K562 (cell line): ENCODE measurements around the gene UBE2D2. TPM values are rescaled to one million over a fixed set of nuclear protein-coding genes. Genes with fewer than 3 reads are reported as not detected.

ENCODE experiments used
- CTBP1 ChIP-seq: fragments of 450-650 bp; IDR thresholded peaks from 2 replicates; pipeline ENCODE4 v1.6.1; 2016; ENCODE audit warnings: borderline replicate concordance
- DDX20 ChIP-seq: fragments of 450-650 bp; IDR thresholded peaks from 2 replicates; pipeline ENCODE4 v1.6.1; 2016; ENCODE audit warnings: missing genetic modification characterization, low read depth, mild to moderate bottlenecking, missing compliant biosample characterization, moderate library complexity
- EZH2 ChIP-seq: IDR thresholded peaks from 2 replicates; pipeline ENCODE4 v1.6.1; 2012; ENCODE audit warnings: low read depth, mild to moderate bottlenecking, inconsistent platforms, low read length, borderline replicate concordance
- MTF1 ChIP-seq: fragments of 250-450 bp; sonication (Bioruptor Pico); IDR thresholded peaks from 2 replicates; pipeline ENCODE4 v1.9.0; 2021; ENCODE audit warnings: moderate library complexity, mild to moderate bottlenecking, inconsistent platforms, borderline replicate concordance
- NBN ChIP-seq: fragments of 450-650 bp; IDR thresholded peaks from 2 replicates; pipeline ENCODE4 v1.6.1; 2016; ENCODE audit warnings: low read depth, mild to moderate bottlenecking
- NFIC ChIP-seq: fragments of 450-650 bp; IDR thresholded peaks from 2 replicates; pipeline ENCODE4 v1.6.1; 2017; ENCODE audit warnings: mild to moderate bottlenecking, inconsistent platforms
- NONO ChIP-seq, 2 experiments: fragments of 200-400 bp in 1 of 2; fragments of 450-650 bp in 1 of 2; formaldehyde crosslinking in 1 of 2; IDR thresholded peaks; 2 replicates each; pipeline ENCODE4 v1.6.1; 2017; ENCODE audit warnings: low read depth in 2 of 2, mild to moderate bottlenecking in 2 of 2, moderate library complexity in 2 of 2, low read length in 1 of 2
- PPARD ChIP-seq: fragments of 250-450 bp; sonication (Bioruptor Pico); IDR thresholded peaks from 2 replicates; pipeline ENCODE4 v1.8.0; 2022; ENCODE audit warnings: inconsistent platforms, mild to moderate bottlenecking, moderate library complexity
- PRPF4 ChIP-seq: fragments of 200-400 bp; formaldehyde crosslinking; IDR thresholded peaks from one replicate; pipeline ENCODE4 v1.6.1; 2017; ENCODE audit warnings: low read length, low read depth, mild to moderate bottlenecking; ENCODE audit not compliant: insufficient read depth, poor library complexity, severe bottlenecking
- RBM34 ChIP-seq: fragments of 200-400 bp; formaldehyde crosslinking; IDR thresholded peaks from 2 replicates; pipeline ENCODE4 v1.6.1; 2018; ENCODE audit warnings: low read length, borderline replicate concordance; ENCODE audit not compliant: insufficient read depth
- SP2 ChIP-seq: IDR thresholded peaks from 2 replicates; pipeline ENCODE4 v1.6.1; 2011; ENCODE audit warnings: mild to moderate bottlenecking, low read depth, low read length, moderate library complexity; ENCODE audit not compliant: poor library complexity, severe bottlenecking; ENCODE audit errors: extremely low read depth
- TAL1 ChIP-seq: fragments of 450-650 bp; IDR thresholded peaks from 2 replicates; pipeline ENCODE4 v1.6.1; 2016; ENCODE audit warnings: mild to moderate bottlenecking
- XRCC5 ChIP-seq: fragments of 200-400 bp; formaldehyde crosslinking; IDR thresholded peaks from 2 replicates; pipeline ENCODE4 v1.6.1; 2017; ENCODE audit warnings: low read depth, mild to moderate bottlenecking, low read length
- ZNF347 ChIP-seq: fragments of 450-650 bp; formaldehyde crosslinking; IDR thresholded peaks from 2 replicates; pipeline ENCODE4 v1.4.0; 2020; ENCODE audit warnings: low read depth, mild to moderate bottlenecking, moderate library complexity
- ZNF444 ChIP-seq: fragments of 250-450 bp; sonication (Bioruptor Pico); IDR thresholded peaks from 2 replicates; pipeline ENCODE4 v1.4.0; 2020; ENCODE audit warnings: mild to moderate bottlenecking, moderate library complexity
- ZNF449 ChIP-seq: fragments of 250-450 bp; sonication (Bioruptor Pico); IDR thresholded peaks from 2 replicates; pipeline ENCODE4 v1.8.0; 2022; ENCODE audit warnings: moderate library complexity, mild to moderate bottlenecking, inconsistent platforms
- polyA plus RNA-seq, 8 experiments: library from polyadenylated mRNA; depleted of rRNA in 4 of 8; stranded (reverse) in 5 of 8; unstranded in 3 of 8; fragments of >200 nt; fragmentation: Nextera tagmentation in 2 of 8; fragmentation: Illumina TruSeq in 1 of 8; extraction: Ambion mirVana in 2 of 8; extraction: Trizol in 1 of 8; gene quantifications; 2 replicates each; pipeline versions ENCODE4 v1.2.1 to v1.2.3, GENCODE V29; 2011 to 2014; ENCODE audit warnings: inconsistent platforms in 1 of 8, missing spikeins in 1 of 8
- total RNA-seq, 7 experiments: library from RNA; depleted of rRNA in 6 of 7; stranded (reverse); fragments of >200 nt in 6 of 7; fragmentation: Illumina TruSeq in 2 of 7; extraction: Trizol in 2 of 7; gene quantifications; 2 replicates each; pipeline versions ENCODE4 v1.2.1 to v1.2.3, GENCODE V29; 2011 to 2021; ENCODE audit warnings: low replicate concordance in 1 of 7
- TF ChIP-seq, protein P1 (sequence below): sonication (generic); formaldehyde crosslinking; IDR thresholded peaks from 2 replicates; pipeline ENCODE4 v1.8.0; 2022; ENCODE audit warnings: mild to moderate bottlenecking, missing genetic modification reagents

Gene UBE2D2
- total and polyA plus RNA-seq, 9 of the 15 experiments (the other 6 are each of a cell fraction or from before 2014, with no cell fraction given), result 53.6 to 198 (median 122) TPM

GRCh38 chr5:139668064-139668880, 107.1 kb downstream of the UBE2D2 start (continued):
- TF ChIP-seq NBN (no peak), PPARD (CRISPR knock-in tag) (no peak), DDX20 (tag) (no peak), ZNF449 (CRISPR knock-in tag) (no peak), ZNF444 (no peak), TAL1 (peak; percentile 56; the same call in 1 of the 2 replicates), NONO (IDR thresholded peaks at IDR 0.05; ENCODE audit: low read depth in 2 of 2, low read length in 1 of 2) (peak in 1 of 2 experiments; percentile 66; a peak in 1 of 4 replicates), NFIC (peak; percentile 45; the same call in 1 of the 2 replicates), PRPF4 (no peak), SP2 (no peak), XRCC5 (no peak), MTF1 (CRISPR knock-in tag) (no peak), EZH2 (no peak), RBM34 (no peak), CTBP1 (peak; percentile 87), ZNF347 (CRISPR knock-in tag) (no peak)
- TF ChIP-seq, protein P1, sequence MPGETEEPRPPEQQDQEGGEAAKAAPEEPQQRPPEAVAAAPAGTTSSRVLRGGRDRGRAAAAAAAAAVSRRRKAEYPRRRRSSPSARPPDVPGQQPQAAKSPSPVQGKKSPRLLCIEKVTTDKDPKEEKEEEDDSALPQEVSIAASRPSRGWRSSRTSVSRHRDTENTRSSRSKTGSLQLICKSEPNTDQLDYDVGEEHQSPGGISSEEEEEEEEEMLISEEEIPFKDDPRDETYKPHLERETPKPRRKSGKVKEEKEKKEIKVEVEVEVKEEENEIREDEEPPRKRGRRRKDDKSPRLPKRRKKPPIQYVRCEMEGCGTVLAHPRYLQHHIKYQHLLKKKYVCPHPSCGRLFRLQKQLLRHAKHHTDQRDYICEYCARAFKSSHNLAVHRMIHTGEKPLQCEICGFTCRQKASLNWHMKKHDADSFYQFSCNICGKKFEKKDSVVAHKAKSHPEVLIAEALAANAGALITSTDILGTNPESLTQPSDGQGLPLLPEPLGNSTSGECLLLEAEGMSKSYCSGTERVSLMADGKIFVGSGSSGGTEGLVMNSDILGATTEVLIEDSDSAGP (CRISPR knock-in tag), result no peak
